Measurements from ENCODE around the gene DPY19L1.

DNA sequence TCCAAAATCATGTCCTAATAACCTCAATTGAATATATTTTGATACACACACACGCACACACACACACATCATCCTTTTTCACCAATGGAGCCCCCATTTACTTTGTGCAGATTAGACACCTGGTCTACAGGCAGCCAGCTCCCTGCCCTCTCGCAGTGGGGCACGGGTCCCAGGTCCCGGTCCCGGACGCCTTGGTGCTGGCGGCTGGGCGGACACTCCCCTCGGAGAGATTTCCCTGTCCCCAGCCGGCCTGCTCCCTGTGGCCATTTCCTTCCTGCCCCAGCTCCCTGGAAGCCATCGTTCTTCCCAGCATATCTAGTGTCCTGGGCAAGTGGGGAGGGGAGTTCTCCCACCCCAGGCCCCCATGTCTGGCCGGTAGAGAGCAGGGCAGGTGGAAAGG, 14.6 kb downstream of the DPY19L1 start:
- TF ChIP-seq, protein P1, sequence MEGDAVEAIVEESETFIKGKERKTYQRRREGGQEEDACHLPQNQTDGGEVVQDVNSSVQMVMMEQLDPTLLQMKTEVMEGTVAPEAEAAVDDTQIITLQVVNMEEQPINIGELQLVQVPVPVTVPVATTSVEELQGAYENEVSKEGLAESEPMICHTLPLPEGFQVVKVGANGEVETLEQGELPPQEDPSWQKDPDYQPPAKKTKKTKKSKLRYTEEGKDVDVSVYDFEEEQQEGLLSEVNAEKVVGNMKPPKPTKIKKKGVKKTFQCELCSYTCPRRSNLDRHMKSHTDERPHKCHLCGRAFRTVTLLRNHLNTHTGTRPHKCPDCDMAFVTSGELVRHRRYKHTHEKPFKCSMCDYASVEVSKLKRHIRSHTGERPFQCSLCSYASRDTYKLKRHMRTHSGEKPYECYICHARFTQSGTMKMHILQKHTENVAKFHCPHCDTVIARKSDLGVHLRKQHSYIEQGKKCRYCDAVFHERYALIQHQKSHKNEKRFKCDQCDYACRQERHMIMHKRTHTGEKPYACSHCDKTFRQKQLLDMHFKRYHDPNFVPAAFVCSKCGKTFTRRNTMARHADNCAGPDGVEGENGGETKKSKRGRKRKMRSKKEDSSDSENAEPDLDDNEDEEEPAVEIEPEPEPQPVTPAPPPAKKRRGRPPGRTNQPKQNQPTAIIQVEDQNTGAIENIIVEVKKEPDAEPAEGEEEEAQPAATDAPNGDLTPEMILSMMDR (IDR thresholded peaks at IDR 0.05; ENCODE audit: poor library complexity, severe bottlenecking): no peak
- no peak for TF ChIP-seq EP300 (conservative IDR thresholded peaks at IDR 0.05; ENCODE audit: poor library complexity, severe bottlenecking)
- no peak for TF ChIP-seq REST (IDR thresholded peaks at IDR 0.05; ENCODE audit: borderline replicate concordance)
- no peak for TF ChIP-seq EZH2 (IDR thresholded peaks at IDR 0.05; ENCODE audit: borderline replicate concordance, insufficient read depth, low read length, poor library complexity, severe bottlenecking)
- no peak for TF ChIP-seq POLR2AphosphoS5 (IDR thresholded peaks at IDR 0.05)

Data from neural cell (in vitro differentiated cells).